K562 (cell line): Measurements from ENCODE around the gene ATF7IP.

Experiments used
- SP1 ChIP-seq: sonication (generic); formaldehyde crosslinking; IDR thresholded peaks from 2 replicates; pipeline ENCODE4 v1.8.1; 2022; ENCODE audit warnings: mild to moderate bottlenecking, missing genetic modification reagents
- TF ChIP-seq, protein P1 (sequence below): fragments of 250-450 bp; sonication (Bioruptor Pico); IDR thresholded peaks from 2 replicates; pipeline ENCODE4 v1.4.0; 2020; ENCODE audit warnings: mild to moderate bottlenecking, moderate library complexity, borderline replicate concordance
- TF ChIP-seq, protein P2 (sequence below), 2 experiments: fragments of 450-650 bp; formaldehyde crosslinking in 1 of 2; IDR thresholded peaks; 2 replicates each; pipeline versions ENCODE4 v1.4.0 to v1.6.1; 2014 to 2020; ENCODE audit warnings: mild to moderate bottlenecking in 2 of 2, borderline replicate concordance in 1 of 2, low read depth in 1 of 2

- TF ChIP-seq, protein P1, sequence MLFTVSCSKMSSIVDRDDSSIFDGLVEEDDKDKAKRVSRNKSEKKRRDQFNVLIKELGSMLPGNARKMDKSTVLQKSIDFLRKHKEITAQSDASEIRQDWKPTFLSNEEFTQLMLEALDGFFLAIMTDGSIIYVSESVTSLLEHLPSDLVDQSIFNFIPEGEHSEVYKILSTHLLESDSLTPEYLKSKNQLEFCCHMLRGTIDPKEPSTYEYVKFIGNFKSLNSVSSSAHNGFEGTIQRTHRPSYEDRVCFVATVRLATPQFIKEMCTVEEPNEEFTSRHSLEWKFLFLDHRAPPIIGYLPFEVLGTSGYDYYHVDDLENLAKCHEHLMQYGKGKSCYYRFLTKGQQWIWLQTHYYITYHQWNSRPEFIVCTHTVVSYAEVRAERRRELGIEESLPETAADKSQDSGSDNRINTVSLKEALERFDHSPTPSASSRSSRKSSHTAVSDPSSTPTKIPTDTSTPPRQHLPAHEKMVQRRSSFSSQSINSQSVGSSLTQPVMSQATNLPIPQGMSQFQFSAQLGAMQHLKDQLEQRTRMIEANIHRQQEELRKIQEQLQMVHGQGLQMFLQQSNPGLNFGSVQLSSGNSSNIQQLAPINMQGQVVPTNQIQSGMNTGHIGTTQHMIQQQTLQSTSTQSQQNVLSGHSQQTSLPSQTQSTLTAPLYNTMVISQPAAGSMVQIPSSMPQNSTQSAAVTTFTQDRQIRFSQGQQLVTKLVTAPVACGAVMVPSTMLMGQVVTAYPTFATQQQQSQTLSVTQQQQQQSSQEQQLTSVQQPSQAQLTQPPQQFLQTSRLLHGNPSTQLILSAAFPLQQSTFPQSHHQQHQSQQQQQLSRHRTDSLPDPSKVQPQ (CRISPR knock-in tag) = no peak
- no peak for TF ChIP-seq SP1
- TF ChIP-seq, protein P2, sequence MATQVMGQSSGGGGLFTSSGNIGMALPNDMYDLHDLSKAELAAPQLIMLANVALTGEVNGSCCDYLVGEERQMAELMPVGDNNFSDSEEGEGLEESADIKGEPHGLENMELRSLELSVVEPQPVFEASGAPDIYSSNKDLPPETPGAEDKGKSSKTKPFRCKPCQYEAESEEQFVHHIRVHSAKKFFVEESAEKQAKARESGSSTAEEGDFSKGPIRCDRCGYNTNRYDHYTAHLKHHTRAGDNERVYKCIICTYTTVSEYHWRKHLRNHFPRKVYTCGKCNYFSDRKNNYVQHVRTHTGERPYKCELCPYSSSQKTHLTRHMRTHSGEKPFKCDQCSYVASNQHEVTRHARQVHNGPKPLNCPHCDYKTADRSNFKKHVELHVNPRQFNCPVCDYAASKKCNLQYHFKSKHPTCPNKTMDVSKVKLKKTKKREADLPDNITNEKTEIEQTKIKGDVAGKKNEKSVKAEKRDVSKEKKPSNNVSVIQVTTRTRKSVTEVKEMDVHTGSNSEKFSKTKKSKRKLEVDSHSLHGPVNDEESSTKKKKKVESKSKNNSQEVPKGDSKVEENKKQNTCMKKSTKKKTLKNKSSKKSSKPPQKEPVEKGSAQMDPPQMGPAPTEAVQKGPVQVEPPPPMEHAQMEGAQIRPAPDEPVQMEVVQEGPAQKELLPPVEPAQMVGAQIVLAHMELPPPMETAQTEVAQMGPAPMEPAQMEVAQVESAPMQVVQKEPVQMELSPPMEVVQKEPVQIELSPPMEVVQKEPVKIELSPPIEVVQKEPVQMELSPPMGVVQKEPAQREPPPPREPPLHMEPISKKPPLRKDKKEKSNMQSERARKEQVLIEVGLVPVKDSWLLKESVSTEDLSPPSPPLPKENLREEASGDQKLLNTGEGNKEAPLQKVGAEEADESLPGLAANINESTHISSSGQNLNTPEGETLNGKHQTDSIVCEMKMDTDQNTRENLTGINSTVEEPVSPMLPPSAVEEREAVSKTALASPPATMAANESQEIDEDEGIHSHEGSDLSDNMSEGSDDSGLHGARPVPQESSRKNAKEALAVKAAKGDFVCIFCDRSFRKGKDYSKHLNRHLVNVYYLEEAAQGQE (IDR thresholded peaks at IDR 0.05; ENCODE audit: borderline replicate concordance) = no peak
- TF ChIP-seq, protein P2 (CRISPR knock-in tag; IDR thresholded peaks at IDR 0.05; ENCODE audit: low read depth) = no peak
These were observed 51.2 kb downstream of the ATF7IP start for GRCh38 chr12:14416658-14417057.
